GM18951 (cell line): Measurements from ENCODE around the gene FBXO3.

Source experiments
- POLR2A ChIP-seq: IDR thresholded peaks from 4 replicates; pipeline ENCODE4 v1.6.1; 2011; ENCODE audit warnings: mild to moderate bottlenecking; ENCODE audit not compliant: insufficient read length, insufficient read depth; ENCODE audit errors: extremely low read depth
- in situ Hi-C: fragments of 300-500 bp; cut with MboI; formaldehyde crosslinking; loops from one replicate; pipeline ENCODE4 v1.12.0; 2022; ENCODE audit warnings: low sequenced_read_pairs, mixed read lengths, inconsistent platforms; ENCODE audit not compliant: unreplicated experiment

FBXO3 gene

DNA sequence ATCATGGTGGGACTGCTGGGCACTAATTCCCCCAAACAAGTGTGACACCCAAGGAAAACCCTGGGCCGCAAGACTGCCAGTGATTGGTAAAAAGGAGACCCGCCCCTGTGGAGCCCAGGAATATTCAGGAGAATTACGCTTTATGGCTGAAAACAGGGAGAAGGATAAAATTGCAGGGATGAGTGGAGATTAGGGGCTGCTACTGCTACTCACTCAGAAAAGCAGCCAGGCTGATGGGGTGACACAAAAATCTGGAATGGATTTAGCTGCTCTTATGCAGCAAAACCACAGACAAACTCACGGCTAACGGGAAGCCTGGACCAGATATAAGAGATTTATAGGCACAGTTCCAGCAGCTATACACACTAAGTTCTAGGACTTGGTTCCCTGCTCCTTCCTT lies 4.4 kb upstream of the FBXO3 start:
- TF ChIP-seq POLR2A: no peak
- in situ Hi-C loops: no loop called here

DNA sequence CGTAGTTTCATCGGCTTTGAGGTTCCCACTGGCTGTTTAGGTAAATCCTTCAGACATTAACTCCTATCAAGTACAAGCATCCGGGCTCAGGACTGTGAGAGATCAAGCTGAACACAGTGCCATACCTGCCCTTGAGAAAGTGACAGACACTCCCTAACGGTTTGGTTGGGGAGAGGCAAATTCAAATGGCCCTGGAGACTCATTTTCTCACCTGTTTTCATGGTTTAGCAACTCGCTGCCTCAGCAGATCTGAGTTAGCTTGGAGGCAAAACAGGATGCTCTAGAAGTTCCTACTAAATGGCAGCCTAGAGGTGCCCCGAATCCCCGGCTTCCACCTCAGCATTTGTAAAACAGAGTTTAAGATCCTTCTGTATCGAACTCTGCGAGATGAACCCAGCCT lies 3.6 kb upstream of the FBXO3 start:
- in situ Hi-C loops: no loop called here
- no peak for TF ChIP-seq POLR2A

DNA sequence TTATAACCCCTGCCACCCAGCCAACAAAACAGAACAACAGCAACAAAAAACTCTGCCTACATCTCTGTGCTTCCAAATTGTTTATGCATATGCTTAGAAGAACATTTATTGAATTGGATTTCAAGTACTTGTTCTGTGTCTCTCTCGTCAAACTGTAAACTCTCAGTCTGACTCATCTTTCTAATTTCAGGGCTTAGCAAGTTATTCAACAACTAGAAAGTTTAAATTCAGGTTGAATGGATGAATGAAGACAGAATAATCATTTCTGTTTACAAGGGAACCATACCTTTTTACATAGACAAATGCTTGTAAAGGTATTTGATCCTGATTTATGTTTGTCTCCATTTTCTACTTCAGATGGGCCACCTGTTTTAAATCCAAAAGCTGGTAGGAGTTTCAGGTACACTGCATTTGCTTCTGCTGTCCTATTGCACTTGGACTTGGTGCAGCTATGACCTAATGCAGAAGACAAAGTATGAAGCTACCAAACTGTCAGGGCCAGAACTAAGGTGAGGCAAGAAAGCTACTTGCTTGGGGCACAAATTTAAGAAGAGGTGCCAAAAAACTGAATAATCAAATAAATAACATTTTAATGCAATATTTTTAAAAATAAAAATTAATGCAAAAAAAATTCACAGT lies 1.6 kb upstream of the FBXO3 start:
- TF ChIP-seq POLR2A: no peak
- in situ Hi-C loops: no loop called here

DNA sequence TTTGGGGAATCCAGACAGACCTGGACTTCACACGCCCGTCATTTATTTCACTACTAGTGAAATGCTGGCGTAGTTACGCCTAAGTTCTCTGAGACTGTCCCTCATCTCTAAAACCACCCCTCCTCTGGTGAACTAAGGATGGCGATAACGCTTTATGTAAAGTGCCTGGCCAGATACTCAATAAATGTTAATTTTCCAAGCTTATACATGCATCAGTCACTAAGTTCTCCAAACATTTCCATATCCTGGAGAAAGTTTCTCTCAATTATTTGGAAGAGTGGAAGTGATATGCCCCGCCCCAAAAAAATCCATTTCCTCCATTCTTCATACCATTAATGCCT lies 1.1 kb upstream of the FBXO3 start:
- in situ Hi-C loops: no loop called here
- no peak for TF ChIP-seq POLR2A

DNA sequence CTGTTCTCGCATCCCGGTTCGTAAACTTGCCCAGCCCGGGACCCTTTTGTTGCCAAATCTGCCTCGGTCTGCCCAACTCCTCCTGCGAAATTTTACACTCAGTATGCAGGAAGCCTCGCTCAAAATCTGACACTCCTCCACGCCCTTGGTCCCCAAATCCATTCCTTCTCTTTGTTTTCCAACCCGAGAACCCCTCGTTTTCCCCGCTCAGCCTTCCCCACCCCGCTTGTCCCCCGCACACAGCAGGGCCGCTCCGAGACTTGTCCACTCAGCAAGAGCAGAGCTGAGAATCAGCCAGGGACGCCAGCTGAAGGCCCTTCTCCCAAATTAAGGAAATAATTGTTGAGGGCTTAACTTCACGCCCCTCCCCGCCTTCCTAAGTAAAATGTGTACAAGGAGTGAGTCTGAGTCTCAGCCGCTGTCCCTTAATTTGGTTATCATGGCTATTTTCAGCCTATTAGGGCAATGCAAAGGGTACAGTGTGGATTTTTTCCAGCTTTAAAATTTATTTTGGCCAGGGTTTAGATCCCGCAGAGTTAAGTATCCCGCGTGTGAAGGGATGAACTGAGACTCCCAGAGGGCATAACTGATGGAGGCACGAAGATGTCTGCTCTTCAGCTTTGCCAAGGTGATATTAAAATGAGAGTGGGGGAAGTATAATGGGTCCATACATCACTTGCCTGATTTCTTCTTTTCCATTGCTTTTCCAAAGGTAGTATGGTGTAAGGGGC lies 581 bp upstream of the FBXO3 start:
- in situ Hi-C loops: no loop called here
- no peak for TF ChIP-seq POLR2A

- in situ Hi-C loops: no loop called here
- TF ChIP-seq POLR2A: no peak
These were observed 825 bp downstream of the FBXO3 start for GRCh38 chr11:33773404-33773986.

GRCh38 chr11:33772870-33773269 lies 1.4 kb downstream of the FBXO3 start:
- TF ChIP-seq POLR2A: no peak
- in situ Hi-C loops: no loop called here

GRCh38 chr11:33772300-33772699 lies 2.0 kb downstream of the FBXO3 start:
- in situ Hi-C loops: no loop called here
- TF ChIP-seq POLR2A: no peak

- no peak for TF ChIP-seq POLR2A
- in situ Hi-C loops: no loop called here
These were observed 4.1 kb downstream of the FBXO3 start for GRCh38 chr11:33770236-33770635.

DNA sequence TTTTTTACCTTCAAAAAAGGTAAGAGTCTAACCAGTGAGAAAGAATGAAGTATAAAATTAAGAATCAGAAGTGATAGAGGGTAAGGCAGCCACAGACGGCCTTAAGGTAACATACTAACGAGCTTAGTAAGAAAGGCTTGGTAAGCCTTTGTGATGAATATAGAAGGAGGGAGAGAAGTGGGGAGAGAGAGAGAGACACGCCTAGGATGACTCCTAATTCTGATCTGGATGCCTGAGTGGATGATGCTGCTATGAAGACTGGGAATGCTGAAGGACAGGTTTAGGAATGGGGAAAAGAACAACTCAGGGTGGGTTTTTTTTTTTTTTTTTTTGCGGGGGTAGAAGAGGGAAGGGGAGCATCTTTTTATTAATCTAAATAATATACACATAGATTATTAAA lies 4.8 kb downstream of the FBXO3 start:
- in situ Hi-C loops: no loop called here

DNA sequence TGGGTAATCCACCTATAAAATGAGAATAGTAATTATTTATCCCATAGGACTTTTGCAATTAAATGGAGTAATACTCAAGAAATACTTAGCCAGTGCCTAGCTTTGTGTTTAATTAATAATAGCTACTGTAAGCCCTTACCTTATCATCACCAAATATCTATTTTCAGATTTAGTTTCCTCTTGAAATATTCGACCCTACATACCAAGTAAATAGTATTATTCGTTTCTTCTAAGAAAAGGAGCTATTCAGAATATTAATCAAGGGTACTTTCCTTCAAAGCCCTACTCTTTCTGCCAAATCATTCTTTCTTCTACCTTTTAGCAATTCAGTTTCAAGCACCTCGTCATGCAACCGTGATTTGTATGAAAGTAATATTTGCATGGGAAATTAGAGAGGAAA lies 6.7 kb downstream of the FBXO3 start:
- in situ Hi-C loops: no loop called here
- TF ChIP-seq POLR2A: no peak

More for the DNA sequence above, 4.8 kb downstream of the FBXO3 start:
- no peak for TF ChIP-seq POLR2A

- in situ Hi-C loops: no loop called here
These were observed 8.2 kb downstream of the FBXO3 start for GRCh38 chr11:33766085-33766484.

DNA sequence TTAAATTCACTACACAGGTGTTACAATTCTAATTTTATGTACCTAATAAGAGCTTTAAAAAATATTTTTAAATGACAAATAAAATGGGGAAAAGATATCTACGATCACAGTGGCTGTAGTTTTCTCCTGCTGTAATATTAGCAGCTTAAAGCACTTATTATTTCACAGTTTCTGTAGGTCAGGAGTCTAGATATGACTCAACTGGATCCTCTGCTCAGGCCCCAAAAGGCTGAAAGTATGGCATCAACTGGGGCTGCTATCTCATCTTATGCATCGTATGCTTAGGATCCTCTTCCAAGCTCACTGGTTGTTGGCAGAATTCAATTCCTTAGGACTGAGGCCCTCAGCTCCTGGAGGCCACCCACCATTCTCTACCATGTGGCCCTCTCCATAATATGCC lies 12.8 kb downstream of the FBXO3 start:
- in situ Hi-C loops: no loop called here
- TF ChIP-seq POLR2A: no peak

More at GRCh38 chr11:33766085-33766484, 8.2 kb downstream of the FBXO3 start:
- TF ChIP-seq POLR2A: no peak
